Ectodermal cell (in vitro differentiated cells): ENCODE measurements around the gene CDH16.
"Not testable (repeated sequence)": the region's sequence is repeated elsewhere in the genome, so short reads cannot be mapped to it uniquely, and the experiment has no call there.

ENCODE experiments used
- H3K27ac ChIP-seq: 2 replicates; pipeline ENCODE4 v1.7.0; 2013; ENCODE audit warnings: mild to moderate bottlenecking, low read depth, low read length; ENCODE audit not compliant: insufficient read depth, poor library complexity, severe bottlenecking
- H3K27me3 ChIP-seq: 2 replicates; pipeline ENCODE4 v1.7.0; 2013; ENCODE audit warnings: mild to moderate bottlenecking, low read length; ENCODE audit not compliant: insufficient read depth, control insufficient read depth, poor library complexity, severe bottlenecking
- H3K36me3 ChIP-seq: one replicate; pipeline ENCODE4 v1.7.0; 2013; ENCODE audit warnings: low read length; ENCODE audit not compliant: control insufficient read depth, insufficient read depth
- H3K4me1 ChIP-seq: one replicate; pipeline ENCODE4 v1.7.0; 2013; ENCODE audit warnings: low read length; ENCODE audit not compliant: control insufficient read depth, insufficient read depth
- H3K4me3 ChIP-seq: 2 replicates; pipeline ENCODE4 v1.7.0; 2013; ENCODE audit warnings: low read depth, low read length, control low read depth; ENCODE audit not compliant: insufficient read depth
- H3K9me3 ChIP-seq: 2 replicates; pipeline ENCODE4 v1.7.0; 2013; ENCODE audit warnings: mild to moderate bottlenecking, low read length, moderate library complexity; ENCODE audit not compliant: control insufficient read depth
- WGBS, 2 experiments: methylation state at CpG; one replicate each; pipeline ENCODE4 v1.1.7; 2013; ENCODE audit warnings: missing lambda C conversion rate in 2 of 2; 5-methylcytosine and 5-hydroxymethylcytosine counted together

The CDH16 gene

DNA sequence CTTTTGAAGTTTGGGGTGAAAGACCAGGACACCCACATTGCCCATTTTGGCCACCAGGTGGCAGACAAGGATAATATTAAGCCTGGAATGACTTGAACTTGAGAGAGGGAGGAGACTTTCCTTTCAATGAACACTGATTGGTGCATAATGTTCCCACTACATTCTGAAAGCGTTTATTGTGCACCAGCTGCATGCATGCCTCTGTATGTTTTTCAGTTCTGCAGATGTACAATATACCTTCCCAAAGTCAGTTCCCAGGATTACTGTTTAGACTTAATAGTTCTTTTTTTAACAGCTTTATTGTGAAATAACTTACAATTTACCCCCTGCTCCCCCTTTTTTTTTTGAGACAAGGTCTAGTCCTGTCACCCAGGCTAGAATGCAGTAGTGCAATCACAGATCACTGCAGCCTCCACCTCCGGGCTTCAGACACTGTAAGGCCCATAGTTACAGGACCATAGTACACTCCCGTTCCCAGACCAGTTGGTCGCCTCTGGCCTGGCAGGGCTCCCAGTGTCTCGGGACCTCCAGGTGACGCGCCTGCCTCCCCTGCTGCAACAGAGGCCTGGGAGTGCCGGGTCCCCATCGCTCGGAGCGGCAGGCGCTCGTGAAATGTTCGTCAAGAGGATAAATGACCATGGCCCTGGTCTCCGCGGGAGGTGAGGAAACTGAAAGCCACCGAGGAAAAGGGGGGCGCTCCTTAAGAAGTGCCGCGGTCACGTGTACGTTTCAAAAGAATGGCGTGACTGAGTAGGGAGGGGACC is 28.8 kb upstream of the CDH16 start:
- peaks cover 4% of the 10 kb centered on the region for H3K9me3 ChIP-seq
- peaks cover 21% of the 10 kb centered on the region for H3K27me3 ChIP-seq
- H3K4me3 ChIP-seq: no peak overlapping the region
- 64 to 70% methylated on average over 18 to 20 of the region's 23 CpGs for WGBS, 2 experiments
- no peaks in the 10 kb centered on the region for H3K4me1 ChIP-seq
- no peaks in the 10 kb centered on the region for H3K36me3 ChIP-seq
- no peak overlapping the region for H3K27ac ChIP-seq

DNA sequence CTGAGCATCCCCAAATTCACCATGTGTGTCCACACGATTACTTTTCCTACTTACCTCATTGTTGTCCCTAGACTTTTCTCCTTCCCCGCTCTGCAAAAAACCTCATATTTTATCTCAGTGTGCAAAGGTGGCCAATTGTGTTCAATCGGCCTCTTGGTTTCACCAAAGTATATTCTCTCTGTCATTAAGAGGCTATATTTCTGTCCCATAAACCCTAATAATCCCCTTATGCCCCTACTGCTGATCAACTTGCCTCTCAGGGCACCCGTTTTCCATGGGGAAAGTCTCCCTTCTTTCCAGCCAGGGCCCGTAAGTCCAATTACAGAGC is 28.3 kb upstream of the CDH16 start:
- WGBS, 2 experiments: 64 to 66% methylated on average over 5 of the region's 5 CpGs
- H3K9me3 ChIP-seq: peaks cover 4% of the 10 kb centered on the region
- no peaks in the 10 kb centered on the region for H3K4me1 ChIP-seq
- peaks cover 21% of the 10 kb centered on the region for H3K27me3 ChIP-seq
- H3K36me3 ChIP-seq: no peaks in the 10 kb centered on the region
- H3K27ac ChIP-seq: no peak overlapping the region
- no peak overlapping the region for H3K4me3 ChIP-seq

DNA sequence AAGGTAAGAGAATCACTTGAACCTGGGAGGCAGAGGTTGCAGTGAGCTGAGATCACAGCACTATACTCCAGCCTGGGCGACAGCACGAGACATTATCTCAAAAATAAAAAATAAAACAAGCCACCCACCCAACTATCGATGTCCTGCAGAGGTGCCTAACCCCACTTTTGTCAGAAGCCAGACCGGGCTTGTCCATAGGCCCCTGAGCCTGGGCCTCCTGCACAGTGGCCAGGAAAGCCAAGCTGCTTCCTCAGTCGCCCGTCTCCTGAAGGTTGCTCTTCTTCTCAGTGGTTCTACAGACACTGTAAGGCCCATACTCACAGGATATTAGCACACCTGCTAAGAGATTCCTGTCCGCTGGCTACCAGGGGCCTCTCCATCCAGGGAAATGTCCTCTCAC is 27.9 kb upstream of the CDH16 start:
- Histone ChIP-seq H3K36me3 (no peaks in the 10 kb centered on the region), H3K27ac (no peak overlapping the region), H3K9me3 (peaks cover 4% of the 10 kb centered on the region), H3K27me3 (peaks cover 21% of the 10 kb centered on the region), H3K4me1 (no peaks in the 10 kb centered on the region), H3K4me3 (no peak overlapping the region)
- 88 to 91% methylated on average over 7 of the region's 7 CpGs for WGBS, 2 experiments

DNA sequence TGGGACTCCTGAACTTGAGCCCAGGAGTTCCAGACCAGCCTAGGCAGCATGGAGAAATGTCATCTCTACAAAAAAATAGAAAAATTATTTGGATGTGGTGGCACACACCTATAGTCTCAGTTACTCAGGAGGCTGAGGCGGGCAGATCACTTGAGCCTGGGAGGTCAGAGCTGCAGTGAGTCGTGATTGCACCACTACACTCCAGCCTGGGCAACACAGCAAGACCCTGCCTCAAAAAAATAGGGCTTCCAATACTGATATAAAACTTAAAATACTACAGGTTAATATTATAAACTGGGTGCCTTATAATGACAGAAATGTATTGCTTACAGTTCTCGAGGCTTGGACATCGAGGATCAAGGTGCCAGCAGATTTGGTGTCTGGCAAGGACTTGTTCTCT is 27.3 kb upstream of the CDH16 start:
- Histone ChIP-seq H3K27me3 (peaks cover 21% of the 10 kb centered on the region), H3K9me3 (no peaks in the 10 kb centered on the region), H3K4me3 (no peak overlapping the region), H3K4me1 (no peaks in the 10 kb centered on the region), H3K36me3 (no peaks in the 10 kb centered on the region), H3K27ac (no peak overlapping the region)
- WGBS, 2 experiments: 91 to 92% methylated on average over 4 of the region's 4 CpGs

DNA sequence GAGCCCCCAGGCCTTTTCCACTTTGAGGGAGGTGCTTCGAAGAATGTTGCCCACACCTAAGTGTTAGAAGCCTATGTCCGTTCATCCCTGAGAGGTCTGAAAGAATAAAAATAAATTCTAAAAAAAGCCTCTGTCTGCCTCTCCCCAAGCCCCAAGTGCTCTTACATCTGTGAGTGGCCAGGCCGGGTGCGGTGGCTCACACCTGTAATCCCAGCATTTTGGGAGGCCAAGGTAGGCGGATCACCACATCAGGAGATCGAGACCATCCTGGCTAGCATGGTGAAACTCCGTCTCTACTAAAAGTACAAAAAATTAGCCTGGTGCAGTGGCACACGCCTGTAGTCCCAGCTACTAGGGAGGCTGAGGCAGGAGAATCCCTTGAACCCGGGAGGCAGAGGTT is 26.3 kb upstream of the CDH16 start:
- not testable (repeated sequence) for H3K36me3 ChIP-seq, H3K27ac ChIP-seq, H3K4me3 ChIP-seq, H3K9me3 ChIP-seq, H3K4me1 ChIP-seq
- 93 to 96% methylated on average over 9 of the region's 9 CpGs for WGBS, 2 experiments
- peaks cover 21% of the 10 kb centered on the region for H3K27me3 ChIP-seq

DNA sequence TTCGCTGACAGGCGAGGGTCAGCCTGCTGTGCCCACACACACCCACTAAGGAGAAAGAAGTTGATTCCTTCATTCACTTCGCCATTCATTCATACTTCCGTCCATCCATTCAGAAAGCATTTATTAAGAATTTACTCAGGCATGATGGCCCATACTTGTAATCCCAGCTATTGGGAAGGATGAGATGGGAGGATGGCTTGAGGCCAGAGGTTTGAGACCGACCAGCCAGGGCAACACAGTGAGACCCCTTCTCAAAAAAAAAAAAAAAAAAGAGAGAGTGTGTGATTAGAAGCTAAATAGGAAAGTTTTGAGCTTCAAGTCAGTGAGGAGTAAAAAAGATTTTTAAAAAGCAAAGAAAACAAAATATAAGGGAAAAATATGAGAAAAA is 25.4 kb upstream of the CDH16 start:
- peaks cover 18% of the 10 kb centered on the region for H3K27me3 ChIP-seq
- H3K4me3 ChIP-seq: no peak overlapping the region
- no peak overlapping the region for H3K27ac ChIP-seq
- WGBS, 2 experiments: 88 to 92% methylated on average over 3 to 5 of the region's 5 CpGs
- no peaks in the 10 kb centered on the region for H3K9me3 ChIP-seq
- H3K4me1 ChIP-seq: no peaks in the 10 kb centered on the region
- H3K36me3 ChIP-seq: no peaks in the 10 kb centered on the region

DNA sequence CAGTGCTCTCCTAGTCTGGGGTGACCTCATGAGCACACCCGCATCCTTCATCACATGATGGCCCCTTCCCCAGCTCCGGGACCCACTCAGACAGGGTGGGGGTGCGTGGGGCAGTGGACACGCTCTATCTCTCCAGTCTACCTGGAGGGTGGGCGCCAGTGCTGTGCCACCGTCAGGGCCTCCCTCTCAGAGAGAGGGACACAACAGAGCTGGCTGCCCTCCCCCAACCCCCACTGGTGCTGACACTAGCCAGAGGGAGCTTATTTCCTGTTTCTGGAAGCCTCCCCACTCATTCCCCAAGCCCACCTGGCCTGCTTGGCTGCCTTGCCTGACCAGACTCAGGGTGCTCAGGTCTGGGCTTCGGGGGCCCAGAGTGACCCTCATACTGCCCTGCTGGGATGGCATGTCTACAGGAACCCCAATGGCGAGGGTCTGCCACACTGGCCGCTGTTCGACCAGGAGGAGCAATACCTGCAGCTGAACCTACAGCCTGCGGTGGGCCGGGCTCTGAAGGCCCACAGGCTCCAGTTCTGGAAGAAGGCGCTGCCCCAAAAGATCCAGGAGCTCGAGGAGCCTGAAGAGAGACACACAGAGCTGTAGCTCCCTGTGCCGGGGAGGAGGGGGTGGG is 24.9 kb upstream of the CDH16 start:
- no peaks in the 10 kb centered on the region for H3K9me3 ChIP-seq
- peaks cover 13% of the 10 kb centered on the region for H3K27me3 ChIP-seq
- 94% methylated on average over 15 of the region's 15 CpGs for WGBS, 2 experiments
- H3K4me3 ChIP-seq: no peak overlapping the region
- no peaks in the 10 kb centered on the region for H3K36me3 ChIP-seq
- no peaks in the 10 kb centered on the region for H3K4me1 ChIP-seq
- H3K27ac ChIP-seq: no peak overlapping the region

DNA sequence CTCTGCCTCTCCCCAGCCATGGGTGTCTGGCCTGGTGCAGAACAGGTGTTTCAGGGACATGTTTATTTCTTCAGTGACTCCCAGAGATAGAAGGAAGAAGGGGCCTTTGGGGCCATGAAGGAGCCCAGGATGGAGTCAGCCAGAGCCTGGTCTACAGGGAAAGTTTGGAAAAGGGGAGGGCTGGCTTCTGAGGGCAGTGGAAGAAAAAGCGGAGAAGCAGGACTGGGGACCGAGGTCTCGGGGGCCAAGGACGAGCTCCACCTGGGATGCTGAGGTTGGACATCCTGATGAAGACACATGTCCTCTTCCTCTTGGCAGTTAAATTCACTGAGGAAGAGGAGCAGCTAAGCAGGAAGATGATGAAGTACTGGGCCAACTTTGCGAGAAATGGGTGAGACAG is 24.3 kb upstream of the CDH16 start:
- 94 to 98% methylated on average over 5 of the region's 5 CpGs for WGBS, 2 experiments
- Histone ChIP-seq H3K27me3 (peaks cover 7% of the 10 kb centered on the region), H3K36me3 (no peaks in the 10 kb centered on the region)

DNA sequence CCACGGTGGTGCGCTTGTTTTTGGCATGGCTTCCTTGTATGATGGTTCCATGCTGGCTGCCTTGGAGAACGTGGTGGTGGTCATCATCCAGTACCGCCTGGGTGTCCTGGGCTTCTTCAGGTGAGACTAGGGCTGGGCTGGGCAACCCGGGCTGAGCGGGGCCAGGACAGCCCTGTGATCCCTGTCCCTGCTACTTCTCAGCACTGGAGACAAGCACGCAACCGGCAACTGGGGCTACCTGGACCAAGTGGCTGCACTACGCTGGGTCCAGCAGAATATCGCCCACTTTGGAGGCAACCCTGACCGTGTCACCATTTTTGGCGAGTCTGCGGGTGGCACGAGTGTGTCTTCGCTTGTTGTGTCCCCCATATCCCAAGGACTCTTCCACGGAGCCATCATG is 21.6 kb upstream of the CDH16 start:
- Histone ChIP-seq H3K4me1 (no peaks in the 10 kb centered on the region), H3K27me3 (no peaks in the 10 kb centered on the region), H3K4me3 (no peak overlapping the region), H3K27ac (no peak overlapping the region), H3K9me3 (no peaks in the 10 kb centered on the region), H3K36me3 (no peaks in the 10 kb centered on the region)
- 95 to 96% methylated on average over 16 of the region's 16 CpGs for WGBS, 2 experiments

More for the DNA sequence above, 24.3 kb upstream of the CDH16 start:
- Histone ChIP-seq H3K4me1 (no peaks in the 10 kb centered on the region), H3K4me3 (no peak overlapping the region), H3K27ac (no peak overlapping the region), H3K9me3 (no peaks in the 10 kb centered on the region)

DNA sequence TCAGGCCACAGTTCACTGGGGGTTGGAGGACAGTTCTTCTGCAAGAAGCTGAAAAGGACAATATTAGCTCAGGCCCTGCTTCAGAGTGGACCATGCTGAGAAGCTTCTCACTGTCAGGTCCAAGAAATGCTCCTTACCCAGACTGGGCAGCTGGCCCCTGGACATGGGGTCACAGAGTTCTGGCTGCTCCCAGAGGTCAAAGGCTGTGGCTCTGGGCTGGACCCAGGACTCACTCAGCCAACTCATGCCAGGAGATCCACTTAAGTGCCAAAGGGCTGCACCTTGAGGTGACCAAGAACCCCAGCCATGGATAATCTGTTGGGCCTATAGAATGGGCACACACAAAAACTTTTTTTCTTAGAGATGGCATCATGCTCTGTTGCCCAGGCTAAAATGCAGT is 20.7 kb upstream of the CDH16 start:
- Histone ChIP-seq H3K27ac (no peak overlapping the region), H3K4me1 (no peaks in the 10 kb centered on the region), H3K9me3 (no peaks in the 10 kb centered on the region), H3K36me3 (no peaks in the 10 kb centered on the region), H3K4me3 (no peak overlapping the region), H3K27me3 (no peaks in the 10 kb centered on the region)
